GM19193 (cell line): ENCODE data around the gene DAB1.

Experiments used
- POLR2A ChIP-seq: IDR thresholded peaks from 4 replicates; pipeline ENCODE4 v1.6.1; 2011; ENCODE audit not compliant: insufficient read depth, insufficient read length; ENCODE audit errors: extremely low read depth

DAB1 gene

DNA sequence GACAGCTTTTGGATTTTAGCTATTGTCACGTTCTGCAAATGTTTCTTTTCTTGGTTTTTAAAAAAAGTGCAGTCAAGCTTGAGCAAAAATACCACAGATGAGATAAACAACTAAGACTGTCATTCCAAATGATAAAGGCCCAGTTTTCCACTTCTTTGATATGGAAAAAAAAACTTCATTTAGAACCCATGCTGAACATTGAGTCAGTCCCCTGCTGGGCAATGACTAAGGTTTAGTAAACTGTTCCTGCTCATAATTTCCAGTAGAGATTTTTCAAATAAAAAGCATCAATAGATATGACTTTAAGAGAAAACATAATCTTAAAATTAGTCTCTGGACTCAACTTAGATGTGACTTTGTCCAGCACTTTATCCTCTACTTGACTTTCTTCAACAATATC lies 290.2 kb downstream of the DAB1 start:
- no peak for TF ChIP-seq POLR2A

DNA sequence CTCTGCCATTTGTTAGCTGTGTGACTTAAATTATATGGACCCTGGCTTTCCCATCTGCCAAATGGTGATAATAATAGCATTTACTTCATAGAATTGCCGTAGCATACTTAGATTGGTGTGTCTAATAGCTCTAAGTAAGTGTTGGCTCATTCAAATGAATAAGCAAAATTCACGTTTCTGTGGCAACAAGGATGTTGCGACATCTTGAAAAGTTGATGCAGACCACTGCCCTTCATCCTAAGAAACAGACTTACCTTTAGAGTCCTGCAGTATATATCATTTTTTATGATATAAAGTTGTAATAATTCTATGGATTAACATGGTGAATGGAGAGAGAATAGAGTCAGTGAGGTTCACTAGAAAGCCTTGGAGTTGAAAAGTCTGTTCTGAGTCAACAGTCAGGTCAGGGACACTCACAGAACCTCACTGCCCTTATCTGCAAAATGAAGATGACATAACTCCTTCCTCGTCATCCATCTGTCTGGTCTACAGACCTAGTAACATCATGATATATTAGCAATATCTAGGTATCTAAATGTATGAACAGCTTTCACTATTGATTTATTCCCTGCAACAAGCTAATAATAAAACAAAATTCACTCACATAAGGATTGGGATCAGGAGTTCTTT lies 290.8 kb downstream of the DAB1 start:
- no peak for TF ChIP-seq POLR2A

DNA sequence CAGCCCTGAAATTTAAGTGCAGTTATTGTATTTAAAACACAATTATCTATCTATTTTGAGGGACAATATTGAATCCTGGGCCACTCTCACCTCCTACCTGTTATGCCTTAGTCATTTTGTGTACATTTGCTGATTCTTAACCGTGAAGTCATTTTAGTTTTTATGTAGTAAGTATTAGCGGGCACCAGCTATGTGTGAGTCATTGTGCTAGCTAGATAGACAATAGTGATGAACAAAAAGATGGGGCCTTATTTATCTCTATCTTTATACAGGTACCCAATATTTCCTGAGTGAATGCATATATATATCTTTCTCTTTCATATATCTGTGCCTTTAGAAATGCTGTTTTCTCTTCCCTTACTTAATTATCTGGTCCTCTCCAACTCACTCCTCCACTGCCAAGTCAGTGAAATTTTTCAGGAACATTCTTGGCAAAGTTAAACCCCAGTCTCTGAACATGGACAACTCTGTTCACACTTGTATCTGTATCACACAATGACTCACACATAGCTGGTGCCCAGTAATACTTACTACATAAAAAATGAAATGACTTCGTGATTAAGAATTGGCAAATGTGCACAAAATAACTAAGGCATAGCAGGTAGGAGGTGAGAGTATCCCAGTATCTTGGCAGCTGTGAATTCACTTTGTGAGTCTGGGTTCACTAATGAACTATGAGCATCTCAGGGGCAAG lies 292.0 kb downstream of the DAB1 start:
- TF ChIP-seq POLR2A: no peak

DNA sequence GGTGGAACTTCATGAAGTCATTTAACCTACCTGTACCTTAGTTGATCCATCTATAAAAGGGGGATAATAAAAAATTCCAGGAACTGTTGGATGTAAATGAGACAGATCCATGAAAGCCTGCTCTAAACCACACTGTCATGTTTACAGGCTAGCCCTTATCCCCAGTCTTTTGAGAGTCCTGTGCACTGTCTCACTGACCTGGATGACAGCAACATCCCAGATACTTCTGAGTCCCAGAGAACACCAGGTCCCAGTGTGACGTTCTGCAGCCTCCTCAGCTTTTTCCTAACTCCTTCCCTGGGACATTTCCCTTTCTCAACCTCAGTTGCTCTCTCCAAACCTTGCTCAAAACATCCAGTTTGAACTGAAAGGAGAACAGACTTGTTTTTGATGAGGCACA lies 292.6 kb downstream of the DAB1 start:
- TF ChIP-seq POLR2A: no peak

DNA sequence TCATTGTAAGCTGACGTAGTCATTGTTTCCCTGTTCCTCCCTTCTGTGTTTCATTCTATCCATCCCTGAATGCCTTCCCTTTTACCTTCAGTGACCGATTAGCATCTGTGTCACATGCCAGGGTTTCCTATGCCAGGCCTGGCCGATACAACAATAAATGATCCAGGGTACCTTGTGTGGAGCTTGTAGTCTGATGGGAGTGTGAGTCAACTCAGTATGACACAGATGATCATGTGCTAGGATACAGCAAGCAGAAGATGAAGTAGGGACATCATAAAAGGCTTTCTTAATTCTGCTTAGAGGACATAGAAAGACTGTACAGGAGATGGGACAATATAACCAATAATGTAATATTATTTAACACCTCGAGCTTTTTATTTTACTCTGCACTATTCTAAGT lies 294.0 kb downstream of the DAB1 start:
- TF ChIP-seq POLR2A: no peak

DNA sequence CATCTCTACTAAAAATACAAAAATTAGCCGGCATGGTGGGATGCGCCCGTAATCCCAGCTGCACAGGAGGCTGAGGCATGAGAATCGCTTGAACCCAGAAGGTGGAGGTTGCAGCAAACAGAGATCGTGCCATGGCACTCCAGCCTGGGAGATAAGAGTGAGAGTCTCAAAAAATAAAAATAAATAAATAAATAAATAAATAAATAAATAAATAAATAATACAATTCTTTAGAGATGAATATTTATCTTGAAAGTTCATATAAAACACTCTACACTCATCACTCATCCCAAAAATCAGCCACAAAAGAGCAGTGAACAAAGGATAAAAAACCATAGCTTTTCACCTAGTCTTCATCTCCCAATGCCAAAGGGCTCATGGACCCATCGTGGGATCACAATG lies 295.9 kb downstream of the DAB1 start:
- TF ChIP-seq POLR2A: no peak

DNA sequence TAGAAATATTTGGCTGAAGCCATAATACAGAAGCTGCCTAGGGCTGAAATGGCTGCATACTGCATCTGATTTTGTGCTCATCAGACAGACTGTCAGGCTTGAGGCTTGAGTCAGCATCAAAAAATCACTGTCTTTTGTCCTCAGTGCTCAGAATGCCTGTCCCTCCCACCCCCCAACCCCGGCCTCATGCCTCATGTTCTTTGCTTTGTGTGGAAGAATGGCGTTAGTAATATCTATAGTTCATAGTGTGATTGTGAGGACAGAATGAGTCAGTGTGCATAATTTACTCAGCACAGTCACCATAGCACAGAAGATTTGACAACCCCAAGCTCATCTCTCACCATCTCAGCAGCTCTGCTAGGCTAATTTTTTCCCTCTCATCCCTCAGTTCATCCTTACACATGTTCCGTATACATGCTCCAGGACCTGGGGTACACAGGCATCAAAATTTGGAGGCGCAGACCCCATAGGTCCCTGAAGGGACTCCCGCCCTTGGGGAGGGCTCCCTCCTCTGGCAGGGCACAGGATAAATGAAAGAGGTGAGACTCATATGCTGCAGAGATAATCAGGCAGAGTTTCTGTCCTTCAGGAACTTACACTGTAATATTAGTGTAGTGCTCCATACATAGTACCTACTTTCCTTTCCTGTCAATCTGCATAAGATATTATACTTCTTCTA lies 299.0 kb downstream of the DAB1 start:
- TF ChIP-seq POLR2A: no peak

DNA sequence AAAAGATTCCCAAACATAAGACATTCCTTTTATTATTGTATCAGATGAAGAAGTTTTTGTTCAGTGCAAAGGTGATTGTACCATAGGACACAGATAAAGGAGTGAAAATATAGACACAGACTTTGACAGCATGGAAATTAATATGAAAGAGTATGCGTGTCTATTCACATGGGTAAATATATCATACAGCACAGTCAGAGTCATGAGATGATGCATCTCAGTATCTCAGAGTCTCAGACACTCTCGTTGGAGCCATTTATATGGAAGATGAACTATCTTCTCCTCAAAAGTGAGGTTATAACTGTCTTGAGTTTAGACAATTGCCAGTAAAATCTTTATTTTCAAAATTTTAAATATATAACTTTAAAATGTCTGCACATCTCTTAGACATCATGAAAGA lies 299.7 kb downstream of the DAB1 start:
- TF ChIP-seq POLR2A: no peak

DNA sequence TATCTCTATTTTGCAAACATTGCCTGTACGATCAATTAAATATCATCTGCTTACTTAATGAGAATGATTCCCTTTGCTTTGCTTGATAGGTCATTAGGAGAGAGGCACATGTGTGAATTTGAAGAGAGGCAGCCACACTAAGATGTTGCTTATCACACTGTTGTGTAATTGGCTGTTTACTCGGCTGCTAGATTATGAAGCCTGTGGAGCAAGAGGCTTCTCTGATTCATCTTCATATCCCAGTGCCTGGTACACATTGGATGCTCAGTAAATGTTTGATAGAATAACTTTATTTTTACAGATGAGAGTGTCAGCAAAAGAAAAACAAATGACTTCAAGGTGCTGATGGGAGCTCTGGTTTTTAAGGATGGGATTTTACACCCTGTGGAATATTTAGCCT lies 301.8 kb downstream of the DAB1 start:
- TF ChIP-seq POLR2A: no peak

DNA sequence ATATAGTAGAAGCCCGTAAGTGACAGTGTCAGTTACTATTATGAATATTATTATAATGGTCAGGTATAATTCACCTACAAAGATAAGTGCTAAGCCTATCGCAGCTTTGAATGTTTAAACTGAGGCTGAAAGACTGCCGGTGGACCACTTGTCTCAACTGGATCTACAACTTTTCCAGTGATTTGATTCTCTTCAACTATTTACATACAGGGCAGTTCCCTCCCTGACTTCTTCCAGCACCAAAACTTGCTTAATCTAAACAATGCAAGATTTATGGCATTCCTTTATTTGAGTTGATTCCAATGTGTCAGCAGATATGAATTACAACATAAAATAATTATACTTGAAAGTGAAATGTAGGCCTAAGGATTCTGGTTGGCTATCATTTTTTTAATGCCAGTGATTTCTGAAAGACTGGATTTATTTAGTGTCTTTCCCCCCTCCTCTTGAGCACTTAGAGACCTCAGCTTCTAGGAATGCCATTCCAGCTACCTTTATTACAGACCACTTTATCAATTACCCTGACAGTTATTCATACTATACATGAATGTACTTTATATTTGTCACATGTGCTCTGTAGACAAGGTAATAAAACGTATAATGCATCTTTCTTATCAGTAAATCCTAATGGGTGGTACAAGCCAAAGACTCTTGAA lies 304.8 kb downstream of the DAB1 start:
- no peak for TF ChIP-seq POLR2A

DNA sequence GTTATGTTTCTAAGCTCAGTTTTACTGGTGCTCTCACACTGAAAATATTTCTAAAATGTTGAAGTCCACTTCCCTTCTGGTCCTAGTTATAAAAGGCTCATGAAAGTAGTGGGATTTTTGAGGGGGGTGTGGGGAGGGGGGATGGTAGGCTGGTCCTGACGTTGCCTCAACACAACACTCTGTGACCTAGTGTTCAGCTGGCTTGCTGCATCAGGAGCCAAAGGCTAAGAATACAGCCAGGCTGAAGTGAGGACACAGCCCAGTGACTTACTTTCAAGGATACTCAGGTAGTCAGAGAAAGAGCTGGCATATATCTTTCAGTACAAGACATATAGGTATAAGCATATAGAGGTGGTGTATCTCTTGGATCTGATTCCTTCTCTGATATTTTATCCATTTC lies 306.1 kb downstream of the DAB1 start:
- no peak for TF ChIP-seq POLR2A

DNA sequence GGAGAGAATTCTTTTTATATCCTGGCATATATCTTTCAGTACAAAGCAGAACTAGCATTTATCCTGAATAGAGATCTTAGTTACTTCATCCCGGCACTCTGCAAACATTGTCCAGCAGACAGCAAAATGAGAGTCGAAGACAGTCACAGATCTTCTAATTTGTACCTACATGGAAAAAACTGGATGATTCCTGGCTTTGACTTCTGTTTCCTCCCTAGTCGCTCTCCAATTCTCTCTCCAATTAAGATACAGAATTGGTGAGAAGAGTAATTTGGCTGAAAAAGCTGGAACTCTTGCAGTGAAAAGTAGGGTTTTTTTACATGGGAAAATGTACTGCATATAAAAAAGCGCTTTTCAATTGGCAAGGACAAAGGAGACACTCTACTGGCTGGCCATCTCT lies 307.0 kb downstream of the DAB1 start:
- TF ChIP-seq POLR2A: no peak

DNA sequence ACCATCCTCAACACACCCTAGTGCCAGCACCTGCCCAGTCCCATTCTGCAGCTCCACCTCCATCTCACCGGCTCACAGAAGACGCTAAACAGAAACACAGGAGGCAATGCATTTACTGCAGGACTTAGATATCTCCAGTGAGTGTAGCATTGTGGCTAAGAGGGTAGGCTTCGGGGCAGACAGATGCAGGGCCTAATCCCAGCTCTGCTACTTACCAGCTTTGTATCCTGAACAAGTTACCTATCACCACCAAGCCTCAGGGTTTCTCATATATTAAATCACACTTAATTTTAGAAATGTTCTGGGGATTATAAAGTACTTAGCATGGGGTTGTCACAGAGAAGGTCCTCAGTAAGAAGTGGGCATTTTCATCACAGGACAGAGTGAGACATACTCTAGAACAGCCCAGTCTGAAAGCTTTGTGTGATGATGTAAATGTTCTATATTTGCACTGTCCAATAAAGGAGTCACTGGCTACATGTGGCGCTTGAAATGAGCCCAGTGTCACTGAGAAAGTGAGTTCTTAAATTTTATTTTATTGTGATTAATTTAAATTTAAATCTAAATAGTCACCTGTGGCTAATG lies 308.7 kb downstream of the DAB1 start:
- no peak for TF ChIP-seq POLR2A

DNA sequence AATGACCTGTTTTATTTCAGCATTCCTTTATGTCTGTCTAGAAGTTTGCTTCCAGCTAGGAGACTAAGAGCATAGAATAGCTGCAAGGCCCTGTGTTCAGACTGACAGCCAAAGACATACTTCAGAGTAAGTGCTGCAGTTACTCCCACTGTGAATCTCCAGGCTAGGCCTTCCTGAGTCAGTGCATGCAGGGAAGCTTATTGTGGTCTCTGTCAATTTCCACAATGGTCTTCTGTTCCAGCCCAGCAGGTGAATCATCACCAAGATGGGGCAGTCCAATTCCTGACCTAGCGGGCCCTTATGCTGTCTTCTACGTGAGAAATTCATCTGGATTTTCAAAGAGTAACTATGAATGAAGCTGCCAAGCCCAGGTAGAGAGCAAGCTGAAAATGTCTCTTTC lies 311.7 kb downstream of the DAB1 start:
- TF ChIP-seq POLR2A: no peak

DNA sequence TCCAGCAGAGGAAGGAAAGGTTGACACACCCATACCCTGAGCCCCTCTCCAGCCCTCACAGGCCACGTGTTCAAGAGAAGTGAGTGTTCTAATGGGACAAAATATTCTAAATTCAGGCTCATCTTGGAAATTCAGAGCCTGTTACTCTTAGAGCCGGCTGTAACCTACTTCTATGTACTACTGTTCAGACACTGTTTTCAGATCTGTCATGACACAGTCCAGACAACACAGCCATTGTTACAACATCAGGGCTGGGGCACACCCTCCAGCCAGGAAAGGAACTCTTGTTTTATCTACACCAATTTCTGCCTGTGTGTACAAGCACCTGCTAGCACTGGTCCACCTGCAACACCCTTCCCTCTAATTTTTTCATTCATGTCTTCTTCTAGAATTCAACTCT lies 312.7 kb downstream of the DAB1 start:
- TF ChIP-seq POLR2A: no peak
